Thyroid gland (tissue), 4 donors: ENCODE results near the gene MAD1L1. TPM values are rescaled to one million over a fixed set of nuclear protein-coding genes. Genes with fewer than 3 reads are reported as not detected.

Experiments
- DNase-seq, 2 donors: peaks; one replicate each; pipeline ENCODE4 v3.0.0-alpha.2; 2019
- H3K27ac ChIP-seq, 3 donors: fragments of 200-600 bp; sonication (generic); 1 replicate in 2 of 3; 2 replicates in 1 of 3; pipeline ENCODE4 v1.5.1; 2016 to 2019; ENCODE audit warnings: mild to moderate bottlenecking in 1 of 3, moderate library complexity in 1 of 3
- H3K27me3 ChIP-seq: fragments of 200-600 bp; sonication (generic); one replicate; pipeline ENCODE4 v1.5.1; 2019
- H3K36me3 ChIP-seq, 2 donors: fragments of 200-600 bp; sonication (generic); one replicate each; pipeline ENCODE4 v1.5.1; 2016 to 2019
- H3K4me1 ChIP-seq, 2 donors: fragments of 200-600 bp; sonication (generic); one replicate each; pipeline ENCODE4 v1.5.1; 2017 to 2019
- H3K4me3 ChIP-seq, 3 donors: fragments of 200-600 bp; sonication (generic); replicated peaks in 1 of 3; 1 replicate in 2 of 3; 2 replicates in 1 of 3; pipeline ENCODE4 v1.5.1; 2016; ENCODE audit warnings: mild to moderate bottlenecking in 1 of 3
- H3K9me3 ChIP-seq: fragments of 200-600 bp; sonication (generic); one replicate; pipeline ENCODE4 v1.5.1; 2017
- CTCF ChIP-seq, 6 experiments: fragments of 200-600 bp in 3 of 6; fragments of 450-650 bp in 3 of 6; sonication (generic) in 3 of 6; IDR thresholded peaks; one replicate each; pipeline ENCODE4 v1.5.1; 2016 to 2019; ENCODE audit warnings: antibody characterized with exemption in 6 of 6, mild to moderate bottlenecking in 2 of 6, inconsistent platforms in 1 of 6, moderate library complexity in 1 of 6
- POLR2A ChIP-seq, 2 donors: fragments of 450-650 bp; IDR thresholded peaks; one replicate each; pipeline ENCODE4 v1.6.1; 2017; ENCODE audit warnings: antibody characterized with exemption in 2 of 2, mild to moderate bottlenecking in 2 of 2, moderate library complexity in 1 of 2
- WGBS, 2 donors: methylation state at CpG; one replicate each; pipeline ENCODE4 v1.1.5; 2017; 5-methylcytosine and 5-hydroxymethylcytosine counted together
- intact Hi-C: fragments of 100-400 bp; cut with DNase I; formaldehyde crosslinking; loops from one replicate; pipeline ENCODE4 v1.15.1; 2023
- total RNA-seq, 4 donors: library from RNA; depleted of rRNA; stranded (reverse); fragments of >200 nt; gene quantifications; one replicate each; pipeline ENCODE4 v1.2.3, GENCODE V29; 2016

Gene MAD1L1
- total RNA-seq, 4 donors from 2014 or later, result 27.4 to 38.6 (median 33.9) TPM

GRCh38 chr7:1858435-1859265 lies 374.1 kb downstream of the MAD1L1 start:
- Histone ChIP-seq H3K4me3 (no peak overlapping the region), H3K27ac (no peak overlapping the region), H3K4me1 (no peaks in the 10 kb centered on the region), H3K36me3 (no peaks in the 10 kb centered on the region), H3K9me3 (no peaks in the 10 kb centered on the region), H3K27me3 (no peaks in the 10 kb centered on the region)
- intact Hi-C loops, result no loop called here
- TF ChIP-seq CTCF (IDR thresholded peaks at IDR 0.05) (no peak), POLR2A (IDR thresholded peaks at IDR 0.05) (no peak)
- DNase-seq, result no peak
- WGBS, 2 donors, result 90 to 96% methylated on average over 13 to 20 of the region's 29 CpGs

GRCh38 chr7:1857487-1858421 lies 375.0 kb downstream of the MAD1L1 start:
- Histone ChIP-seq H3K4me1 (no peaks in the 10 kb centered on the region), H3K9me3 (no peaks in the 10 kb centered on the region), H3K4me3 (no peak overlapping the region), H3K27ac (no peak overlapping the region), H3K36me3 (no peaks in the 10 kb centered on the region), H3K27me3 (no peaks in the 10 kb centered on the region)
- no peak for TF ChIP-seq CTCF (IDR thresholded peaks at IDR 0.05)
- TF ChIP-seq POLR2A (IDR thresholded peaks at IDR 0.05), result no peak
- WGBS, 2 donors, result 90 to 94% methylated on average over 24 to 27 of the region's 27 CpGs
- no peak for DNase-seq
- intact Hi-C loops, result no loop called here

GRCh38 chr7:1856888-1857441 lies 375.8 kb downstream of the MAD1L1 start:
- DNase-seq, result peak in 1 of 2 donors; percentile 1
- H3K36me3 ChIP-seq, result no peaks in the 10 kb centered on the region
- no peaks in the 10 kb centered on the region for H3K4me1 ChIP-seq
- H3K9me3 ChIP-seq, result no peaks in the 10 kb centered on the region
- no peak for TF ChIP-seq CTCF (IDR thresholded peaks at IDR 0.05)
- no peak for TF ChIP-seq POLR2A (IDR thresholded peaks at IDR 0.05)
- 91 to 92% methylated on average over 11 to 17 of the region's 24 CpGs for whole genome bisulfite sequencing, 2 donors
- H3K4me3 ChIP-seq, result no peak overlapping the region
- no peak overlapping the region for H3K27ac ChIP-seq
- intact Hi-C loops, result no loop called here
- no peaks in the 10 kb centered on the region for H3K27me3 ChIP-seq

- intact Hi-C loops, result no loop called here
- no peaks in the 10 kb centered on the region for H3K27me3 ChIP-seq
- TF ChIP-seq POLR2A (IDR thresholded peaks at IDR 0.05) (no peak), CTCF (IDR thresholded peaks at IDR 0.05) (no peak)
- H3K4me1 ChIP-seq, result no peaks in the 10 kb centered on the region
- 86 to 90% methylated on average over 31 to 33 of the region's 45 CpGs for WGBS, 2 donors
- H3K27ac ChIP-seq, result no peak overlapping the region
- peak in 1 of 2 donors; percentile 1 for DNase-seq
- no peak overlapping the region for H3K4me3 ChIP-seq
- H3K36me3 ChIP-seq, result no peaks in the 10 kb centered on the region
- no peaks in the 10 kb centered on the region for H3K9me3 ChIP-seq
Observed at GRCh38 chr7:1856161-1856887, 376.4 kb downstream of the MAD1L1 start.
